HEK293T (cell line): ENCODE data around the gene CAMK2A.

Experiments used
- CTCF ChIA-PET: fragments of 350-600 bp; formaldehyde crosslinking; extraction: SDS; loops from one replicate; lab custom pipeline; 2021; ENCODE audit warnings: antibody characterized with exemption, inconsistent platforms; lab: Yijun Ruan, JAX
- POLR2A ChIA-PET: fragments of 350-600 bp; formaldehyde crosslinking; extraction: SDS; loops from one replicate; lab custom pipeline; 2020; ENCODE audit warnings: antibody characterized with exemption, inconsistent platforms; lab: Yijun Ruan, JAX
- DNase-seq: peaks from one replicate; pipeline ENCODE4 v3.0.0; 2012; ENCODE audit warnings: mixed read lengths; ENCODE audit errors: extremely low spot score
- ARNT ChIP-seq: fragments of 450-650 bp; IDR thresholded peaks from 2 replicates; pipeline ENCODE4 v1.6.1; 2017; ENCODE audit warnings: mild to moderate bottlenecking
- BHLHE40 ChIP-seq: fragments of 450-650 bp; IDR thresholded peaks from 2 replicates; pipeline ENCODE4 v1.6.1; 2016; ENCODE audit warnings: mild to moderate bottlenecking, moderate library complexity, borderline replicate concordance
- CTBP1 ChIP-seq: fragments of 450-650 bp; IDR thresholded peaks from 2 replicates; pipeline ENCODE4 v1.6.1; 2016; ENCODE audit warnings: borderline replicate concordance
- ELF4 ChIP-seq: fragments of 450-650 bp; IDR thresholded peaks from 2 replicates; pipeline ENCODE4 v1.6.1; 2017; ENCODE audit warnings: antibody characterized with exemption
- FOXA1 ChIP-seq: fragments of 450-650 bp; IDR thresholded peaks from 2 replicates; pipeline ENCODE4 v1.6.1; 2016; ENCODE audit warnings: mild to moderate bottlenecking
- FOXK2 ChIP-seq: fragments of 450-650 bp; IDR thresholded peaks from 2 replicates; pipeline ENCODE4 v1.6.1; 2016; ENCODE audit warnings: mild to moderate bottlenecking
- FOXM1 ChIP-seq: fragments of 450-650 bp; IDR thresholded peaks from 2 replicates; pipeline ENCODE4 v1.6.1; 2017; ENCODE audit warnings: mild to moderate bottlenecking, borderline replicate concordance
- HDGF ChIP-seq: fragments of 450-650 bp; IDR thresholded peaks from 2 replicates; pipeline ENCODE4 v1.6.1; 2017; ENCODE audit warnings: antibody characterized with exemption, borderline replicate concordance
- L3MBTL2 ChIP-seq: fragments of 450-650 bp; conservative IDR thresholded peaks from 2 replicates; pipeline ENCODE4 v1.6.1; 2016; ENCODE audit warnings: mild to moderate bottlenecking
- LEF1 ChIP-seq: fragments of 450-650 bp; IDR thresholded peaks from 2 replicates; pipeline ENCODE4 v1.6.1; 2017; ENCODE audit warnings: mild to moderate bottlenecking, borderline replicate concordance
- NFRKB ChIP-seq: fragments of 450-650 bp; IDR thresholded peaks from 2 replicates; pipeline ENCODE4 v1.6.1; 2016; ENCODE audit warnings: mild to moderate bottlenecking, moderate library complexity
- SP1 ChIP-seq: fragments of 450-650 bp; IDR thresholded peaks from 2 replicates; pipeline ENCODE4 v1.6.1; 2017
- SUZ12 ChIP-seq: fragments of 450-650 bp; IDR thresholded peaks from 2 replicates; pipeline ENCODE4 v1.6.1; 2016; ENCODE audit warnings: mild to moderate bottlenecking
- TARDBP ChIP-seq: fragments of 450-650 bp; IDR thresholded peaks from 2 replicates; pipeline ENCODE4 v1.6.1; 2016
- ZNF384 ChIP-seq: fragments of 450-650 bp; IDR thresholded peaks from 2 replicates; pipeline ENCODE4 v1.6.1; 2016
- TF ChIP-seq, protein P1 (sequence below): fragments of 450-650 bp; IDR thresholded peaks from 2 replicates; pipeline ENCODE4 v1.6.1; 2016

The CAMK2A gene

GRCh38 chr5:150245111-150245789 lies 44.3 kb downstream of the CAMK2A start:
- TF ChIP-seq SUZ12 (no peak), LEF1 (no peak), HDGF (no peak), SP1 (no peak), TARDBP (no peak), FOXA1 (no peak)
- POLR2A ChIA-PET, result no interaction called here
- CTCF ChIA-PET, result no interaction called here
- DNase-seq, result no peak

DNA sequence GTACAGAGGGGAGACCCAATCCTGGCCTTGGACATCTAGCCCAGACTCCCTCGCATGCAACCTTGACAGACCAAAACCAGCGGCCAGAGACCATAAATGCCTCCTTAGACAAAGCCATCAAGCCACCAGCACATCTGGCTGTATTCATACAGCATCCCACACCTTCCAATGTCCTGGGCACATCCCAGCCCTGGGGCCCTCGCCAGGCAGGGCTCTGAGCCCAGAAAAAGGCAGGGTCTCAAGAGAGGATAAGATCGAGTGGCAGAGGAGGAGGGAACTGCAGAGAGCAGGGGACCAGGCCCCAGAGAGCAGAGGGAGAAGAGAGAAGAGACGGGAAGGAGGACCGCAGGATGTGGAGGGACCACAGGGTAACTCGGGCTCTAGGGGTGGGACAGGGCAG lies 45.4 kb downstream of the CAMK2A start:
- no peak for DNase-seq
- CTCF ChIA-PET, result no interaction called here
- TF ChIP-seq TARDBP (no peak), ZNF384 (no peak), L3MBTL2 (no peak), HDGF (no peak), ELF4 (no peak)
- POLR2A ChIA-PET, result no interaction called here

- ChIA-PET CTCF (no interaction called here), POLR2A (no interaction called here)
- no peak for DNase-seq
- TF ChIP-seq FOXK2 (no peak), CTBP1 (no peak), ZNF384 (no peak), LEF1 (no peak), FOXM1 (no peak), SUZ12 (no peak), TARDBP (no peak), ELF4 (no peak), FOXA1 (no peak), ARNT (no peak), BHLHE40 (no peak), L3MBTL2 (no peak), HDGF (no peak), SP1 (no peak)
- TF ChIP-seq, protein P1, sequence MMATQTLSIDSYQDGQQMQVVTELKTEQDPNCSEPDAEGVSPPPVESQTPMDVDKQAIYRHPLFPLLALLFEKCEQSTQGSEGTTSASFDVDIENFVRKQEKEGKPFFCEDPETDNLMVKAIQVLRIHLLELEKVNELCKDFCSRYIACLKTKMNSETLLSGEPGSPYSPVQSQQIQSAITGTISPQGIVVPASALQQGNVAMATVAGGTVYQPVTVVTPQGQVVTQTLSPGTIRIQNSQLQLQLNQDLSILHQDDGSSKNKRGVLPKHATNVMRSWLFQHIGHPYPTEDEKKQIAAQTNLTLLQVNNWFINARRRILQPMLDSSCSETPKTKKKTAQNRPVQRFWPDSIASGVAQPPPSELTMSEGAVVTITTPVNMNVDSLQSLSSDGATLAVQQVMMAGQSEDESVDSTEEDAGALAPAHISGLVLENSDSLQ, result no peak
These were observed 46.0 kb downstream of the CAMK2A start for GRCh38 chr5:150243590-150243989.

DNA sequence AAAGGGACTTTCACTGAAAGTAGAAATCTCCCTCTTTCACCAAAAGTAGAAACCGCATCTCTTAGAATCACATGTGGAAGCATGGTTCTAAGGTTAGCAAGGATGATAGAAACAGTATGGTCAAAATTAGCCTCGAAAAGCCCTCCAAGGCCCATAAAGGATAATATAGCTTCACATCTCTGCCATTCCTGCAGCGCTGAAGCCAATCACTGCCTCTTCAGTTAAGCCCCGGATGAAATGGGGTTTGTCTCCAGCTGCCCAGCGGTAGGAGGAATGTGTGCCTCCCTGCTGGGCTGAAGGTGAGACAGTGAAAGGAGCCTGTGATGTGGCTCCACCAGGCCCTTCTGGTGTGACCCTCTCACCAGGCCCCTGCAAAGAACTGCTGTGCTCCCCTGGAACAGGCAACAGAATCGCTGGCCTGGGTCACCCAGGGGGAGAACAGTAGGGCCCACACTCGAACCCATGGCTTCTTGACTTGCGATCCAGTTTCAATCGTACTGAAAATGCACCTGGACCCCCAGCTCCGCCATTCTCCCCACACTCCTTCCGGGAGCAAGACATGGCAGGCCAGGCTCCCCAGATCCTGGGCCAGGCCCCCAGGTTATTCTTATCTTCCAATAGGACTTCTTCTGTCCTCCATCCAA lies 47.2 kb downstream of the CAMK2A start:
- POLR2A ChIA-PET, result no interaction called here
- no peak for TF ChIP-seq ZNF384
- CTCF ChIA-PET, result no interaction called here
- DNase-seq, result no peak

- DNase-seq, result no peak
- CTCF ChIA-PET, result no interaction called here
- POLR2A ChIA-PET, result no interaction called here
- no peak for TF ChIP-seq ARNT
- no peak for TF ChIP-seq HDGF
- TF ChIP-seq, protein P1, result no peak
- no peak for TF ChIP-seq ZNF384
These were observed 48.0 kb downstream of the CAMK2A start for GRCh38 chr5:150241298-150242160.

- CTCF ChIA-PET, result no interaction called here
- POLR2A ChIA-PET, result no interaction called here
- TF ChIP-seq L3MBTL2 (no peak), FOXK2 (no peak), TARDBP (no peak), BHLHE40 (no peak), CTBP1 (no peak), ELF4 (no peak), LEF1 (no peak), FOXM1 (no peak), HDGF (no peak), ARNT (no peak), ZNF384 (no peak), SP1 (no peak), NFRKB (no peak), SUZ12 (no peak), FOXA1 (no peak)
- TF ChIP-seq, protein P1, result no peak
- no peak for DNase-seq
These were observed 49.8 kb downstream of the CAMK2A start for GRCh38 chr5:150239794-150240122.
